WTC11 (cell line): ENCODE results near the gene ARHGEF17.

Source experiments
- AFF4 ChIP-seq: sonication (generic); formaldehyde crosslinking; IDR thresholded peaks from 2 replicates; pipeline ENCODE4 v1.8.1; 2023; ENCODE audit warnings: mild to moderate bottlenecking, missing genetic modification reagents, borderline replicate concordance
- CREB1 ChIP-seq: sonication (generic); formaldehyde crosslinking; IDR thresholded peaks from 2 replicates; pipeline ENCODE4 v1.8.0; 2023; ENCODE audit warnings: mild to moderate bottlenecking, missing genetic modification reagents
- CTCF ChIP-seq: fragments of 200-600 bp; IDR thresholded peaks from 2 replicates; pipeline ENCODE4 v1.8.0; 2022; ENCODE audit warnings: antibody characterized with exemption
- ETV6 ChIP-seq: sonication (generic); formaldehyde crosslinking; IDR thresholded peaks from 2 replicates; pipeline ENCODE4 v1.8.1; 2022; ENCODE audit warnings: mild to moderate bottlenecking, missing genetic modification reagents
- FOXK1 ChIP-seq: sonication (generic); formaldehyde crosslinking; IDR thresholded peaks from 2 replicates; pipeline ENCODE4 v1.8.0; 2022; ENCODE audit warnings: mild to moderate bottlenecking, moderate library complexity, missing genetic modification reagents
- GTF2I ChIP-seq: fragments of 250-450 bp; sonication (Bioruptor Pico); conservative IDR thresholded peaks from 2 replicates; pipeline ENCODE4 v1.4.0; 2021; ENCODE audit warnings: mild to moderate bottlenecking
- IRF1 ChIP-seq: sonication (generic); formaldehyde crosslinking; IDR thresholded peaks from 2 replicates; pipeline ENCODE4 v1.8.0; 2023; ENCODE audit warnings: missing genetic modification reagents
- IRF2 ChIP-seq: sonication (generic); formaldehyde crosslinking; IDR thresholded peaks from 2 replicates; pipeline ENCODE4 v1.8.0; 2022; ENCODE audit warnings: low read depth, missing genetic modification reagents, borderline replicate concordance
- MAX ChIP-seq: sonication (generic); formaldehyde crosslinking; IDR thresholded peaks from 2 replicates; pipeline ENCODE4 v1.8.0; 2022; ENCODE audit warnings: mild to moderate bottlenecking, missing genetic modification reagents
- NR3C1 ChIP-seq: sonication (generic); formaldehyde crosslinking; conservative IDR thresholded peaks from 2 replicates; pipeline ENCODE4 v1.8.1; 2023; ENCODE audit warnings: low read depth, mild to moderate bottlenecking, missing genetic modification reagents
- TEAD4 ChIP-seq: sonication (generic); formaldehyde crosslinking; IDR thresholded peaks from 2 replicates; pipeline ENCODE4 v1.8.0; 2022; ENCODE audit warnings: mild to moderate bottlenecking, missing genetic modification reagents
- USF1 ChIP-seq: sonication (generic); formaldehyde crosslinking; IDR thresholded peaks from 2 replicates; pipeline ENCODE4 v1.8.0; 2022; ENCODE audit warnings: mild to moderate bottlenecking, missing genetic modification reagents
- ZNF121 ChIP-seq: sonication (generic); formaldehyde crosslinking; IDR thresholded peaks from 2 replicates; pipeline ENCODE4 v1.8.0; 2023; ENCODE audit warnings: missing genetic modification reagents
- ZNF232 ChIP-seq: sonication (generic); formaldehyde crosslinking; IDR thresholded peaks from 2 replicates; pipeline ENCODE4 v1.8.0; 2022; ENCODE audit warnings: mild to moderate bottlenecking, missing genetic modification reagents

- TF ChIP-seq CTCF (no peak), ETV6 (CRISPR knock-in tag) (no peak), USF1 (CRISPR knock-in tag) (no peak), NR3C1 (CRISPR knock-in tag) (no peak), MAX (CRISPR knock-in tag) (no peak), TEAD4 (CRISPR knock-in tag) (no peak), AFF4 (no peak), FOXK1 (no peak), ZNF232 (CRISPR knock-in tag) (no peak), CREB1 (CRISPR knock-in tag) (no peak), ZNF121 (CRISPR knock-in tag) (no peak), IRF2 (no peak), IRF1 (CRISPR knock-in tag) (no peak), GTF2I (CRISPR knock-in tag) (no peak)
Measured at GRCh38 chr11:73358071-73358470, 50.0 kb downstream of the ARHGEF17 start.
